Liver (tissue), 9 donors: ENCODE data around the gene EXOG. TPM values are rescaled to one million over a fixed set of nuclear protein-coding genes. Genes with fewer than 3 reads are reported as not detected.

ENCODE experiments used
- DNase-seq: peaks from one replicate; pipeline ENCODE4 v3.0.0-alpha.2; 2017; ENCODE audit warnings: low spot score
- H3K27ac ChIP-seq, 2 donors: one replicate each; pipeline ENCODE4 v1.7.0; 2013; ENCODE audit warnings: inconsistent platforms in 2 of 2, low read length in 2 of 2, control low read depth in 1 of 2, low read depth in 1 of 2, mild to moderate bottlenecking in 1 of 2
- H3K27me3 ChIP-seq, 4 donors: one replicate each; pipeline versions ENCODE4 v1.6.1 to v1.7.0; 2013; ENCODE audit warnings: low read length in 3 of 4, inconsistent platforms in 1 of 4, mild to moderate bottlenecking in 1 of 4, moderate library complexity in 1 of 4; ENCODE audit not compliant: control insufficient read depth in 4 of 4, insufficient read depth in 4 of 4
- H3K36me3 ChIP-seq, 4 donors: one replicate each; pipeline versions ENCODE4 v1.6.1 to v1.7.0; 2013; ENCODE audit warnings: low read length in 3 of 4, mild to moderate bottlenecking in 3 of 4, low read depth in 1 of 4, moderate library complexity in 1 of 4; ENCODE audit not compliant: control insufficient read depth in 4 of 4, insufficient read depth in 3 of 4
- H3K4me1 ChIP-seq, 4 donors: one replicate each; pipeline versions ENCODE4 v1.6.1 to v1.7.0; 2013; ENCODE audit warnings: low read length in 3 of 4, mild to moderate bottlenecking in 3 of 4, moderate library complexity in 1 of 4; ENCODE audit not compliant: control insufficient read depth in 4 of 4, insufficient read depth in 4 of 4
- H3K4me3 ChIP-seq, 3 donors: one replicate each; pipeline versions ENCODE4 v1.6.1 to v1.7.0; 2013; ENCODE audit warnings: low read length in 3 of 3, control low read depth in 1 of 3, low read depth in 1 of 3, mild to moderate bottlenecking in 1 of 3
- H3K9ac ChIP-seq, 2 donors: one replicate each; pipeline ENCODE4 v1.7.0; 2013; ENCODE audit warnings: low read length in 2 of 2, mild to moderate bottlenecking in 2 of 2, moderate library complexity in 2 of 2, control low read depth in 1 of 2, low read depth in 1 of 2
- H3K9me3 ChIP-seq, 4 donors: one replicate each; pipeline versions ENCODE4 v1.6.1 to v1.7.0; 2013; ENCODE audit warnings: low read length in 3 of 4; ENCODE audit not compliant: control insufficient read depth in 4 of 4
- EGR1 ChIP-seq, 2 donors: IDR thresholded peaks; 2 replicates each; pipeline ENCODE4 v1.6.1; 2016 to 2018; ENCODE audit warnings: antibody characterized with exemption in 2 of 2, low read depth in 2 of 2
- FOXA1 ChIP-seq: IDR thresholded peaks from 2 replicates; pipeline ENCODE4 v1.6.1; 2016; ENCODE audit warnings: antibody characterized with exemption
- FOXA2 ChIP-seq: IDR thresholded peaks from 2 replicates; pipeline ENCODE4 v1.6.1; 2016; ENCODE audit warnings: antibody characterized with exemption
- GABPA ChIP-seq, 2 donors: IDR thresholded peaks in 1 of 2; conservative IDR thresholded peaks in 1 of 2; 2 replicates each; pipeline ENCODE4 v1.6.1; 2016; ENCODE audit warnings: antibody characterized with exemption in 2 of 2, mild to moderate bottlenecking in 1 of 2, moderate library complexity in 1 of 2
- HNF4G ChIP-seq: IDR thresholded peaks from 2 replicates; pipeline ENCODE4 v1.6.1; 2016; ENCODE audit warnings: antibody characterized with exemption
- JUND ChIP-seq, 2 donors: IDR thresholded peaks; 2 replicates each; pipeline ENCODE4 v1.6.1; 2016; ENCODE audit warnings: antibody characterized with exemption in 2 of 2
- NR2F2 ChIP-seq: IDR thresholded peaks from 2 replicates; pipeline ENCODE4 v1.6.1; 2016; ENCODE audit warnings: antibody characterized with exemption
- RXRA ChIP-seq, 2 donors: IDR thresholded peaks; 2 replicates each; pipeline ENCODE4 v1.6.1; 2017 to 2018; ENCODE audit warnings: antibody characterized with exemption in 2 of 2, mild to moderate bottlenecking in 1 of 2
- SP1 ChIP-seq: IDR thresholded peaks from 2 replicates; pipeline ENCODE4 v1.6.1; 2018; ENCODE audit warnings: antibody characterized with exemption, mild to moderate bottlenecking
- TAF1 ChIP-seq: conservative IDR thresholded peaks from 2 replicates; pipeline ENCODE4 v1.6.1; 2016; ENCODE audit warnings: antibody characterized with exemption, mild to moderate bottlenecking
- ZBTB33 ChIP-seq: IDR thresholded peaks from 2 replicates; pipeline ENCODE4 v1.6.1; 2016; ENCODE audit warnings: antibody characterized with exemption
- WGBS: extraction: QIAGEN DNeasy Blood & Tissue Kit; methylation state at CpG from one replicate; pipeline ENCODE4 v1.1.7; 2013; 5-methylcytosine and 5-hydroxymethylcytosine counted together
- polyA plus RNA-seq, 2 donors: library from polyadenylated mRNA; stranded (reverse) in 1 of 2; unstranded in 1 of 2; fragments of 200-250 nt in 1 of 2; fragments of >200 nt in 1 of 2; fragmentation: Nextera tagmentation in 1 of 2; extraction: Ambion mirVana in 1 of 2; gene quantifications; one replicate each; pipeline versions ENCODE4 v1.2.1 to v1.2.3, GENCODE V29; 2013 to 2015
- total RNA-seq, 2 donors: library from RNA; depleted of rRNA; stranded (reverse); fragments of >200 nt; gene quantifications; one replicate each; pipeline ENCODE4 v1.2.3, GENCODE V29; 2014
- TF ChIP-seq, protein P1 (sequence below): fragments of 150-350 bp; IDR thresholded peaks from 2 replicates; pipeline ENCODE4 v1.5.1; 2017; ENCODE audit warnings: improper control_type of control experiment, low read depth, low read length; ENCODE audit not compliant: missing input control
- TF ChIP-seq, protein P2 (sequence below): IDR thresholded peaks from 2 replicates; pipeline ENCODE4 v1.6.1; 2016; ENCODE audit warnings: antibody characterized with exemption
- TF ChIP-seq, protein P3 (sequence below): IDR thresholded peaks from 2 replicates; pipeline ENCODE4 v1.6.1; 2016; ENCODE audit warnings: antibody characterized with exemption, mild to moderate bottlenecking
- donor health status: healthy.
- donor health status: healthy.
- donor health status: healthy.
- donor health status: healthy.
- donor health status: healthy.

EXOG gene
- total and polyA plus RNA-seq, 4 donors = 2.1 to 4.4 (median 3.9) TPM

- no peak for TF ChIP-seq TAF1
- TF ChIP-seq RXRA (IDR thresholded peaks at IDR 0.05) = no peak
- TF ChIP-seq FOXA1 = no peak
- TF ChIP-seq EGR1 (IDR thresholded peaks at IDR 0.05; ENCODE audit: low read depth in 2 of 2) = no peak
- no peak for TF ChIP-seq HNF4G
These were observed 65.0 kb downstream of the EXOG start (continued) for GRCh38 chr3:38560996-38561717.

- no peaks in the 10 kb centered on the region for H3K27me3 ChIP-seq
- no peak overlapping the region for H3K9ac ChIP-seq
- no peak overlapping the region for H3K27ac ChIP-seq
- WGBS = 77% methylated on average over 10 of the region's 10 CpGs
- H3K9me3 ChIP-seq = no peaks in the 10 kb centered on the region
- no peak for DNase-seq
- no peak overlapping the region for H3K4me3 ChIP-seq
- H3K4me1 ChIP-seq = no peaks in the 10 kb centered on the region
- no peaks in the 10 kb centered on the region for H3K36me3 ChIP-seq
- no peak for TF ChIP-seq HNF4G
- TF ChIP-seq JUND (IDR thresholded peaks at IDR 0.05) = no peak
- no peak for TF ChIP-seq FOXA2
- TF ChIP-seq, protein P1, sequence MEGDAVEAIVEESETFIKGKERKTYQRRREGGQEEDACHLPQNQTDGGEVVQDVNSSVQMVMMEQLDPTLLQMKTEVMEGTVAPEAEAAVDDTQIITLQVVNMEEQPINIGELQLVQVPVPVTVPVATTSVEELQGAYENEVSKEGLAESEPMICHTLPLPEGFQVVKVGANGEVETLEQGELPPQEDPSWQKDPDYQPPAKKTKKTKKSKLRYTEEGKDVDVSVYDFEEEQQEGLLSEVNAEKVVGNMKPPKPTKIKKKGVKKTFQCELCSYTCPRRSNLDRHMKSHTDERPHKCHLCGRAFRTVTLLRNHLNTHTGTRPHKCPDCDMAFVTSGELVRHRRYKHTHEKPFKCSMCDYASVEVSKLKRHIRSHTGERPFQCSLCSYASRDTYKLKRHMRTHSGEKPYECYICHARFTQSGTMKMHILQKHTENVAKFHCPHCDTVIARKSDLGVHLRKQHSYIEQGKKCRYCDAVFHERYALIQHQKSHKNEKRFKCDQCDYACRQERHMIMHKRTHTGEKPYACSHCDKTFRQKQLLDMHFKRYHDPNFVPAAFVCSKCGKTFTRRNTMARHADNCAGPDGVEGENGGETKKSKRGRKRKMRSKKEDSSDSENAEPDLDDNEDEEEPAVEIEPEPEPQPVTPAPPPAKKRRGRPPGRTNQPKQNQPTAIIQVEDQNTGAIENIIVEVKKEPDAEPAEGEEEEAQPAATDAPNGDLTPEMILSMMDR = no peak
- no peak for TF ChIP-seq FOXA1
- TF ChIP-seq NR2F2 = no peak
- no peak for TF ChIP-seq GABPA (IDR thresholded peaks at IDR 0.05 in 1 of 2, conservative IDR thresholded peaks at IDR 0.05 in 1 of 2)
- TF ChIP-seq EGR1 (IDR thresholded peaks at IDR 0.05; ENCODE audit: low read depth in 2 of 2) = no peak
- TF ChIP-seq SP1 = no peak
- TF ChIP-seq, protein P2, sequence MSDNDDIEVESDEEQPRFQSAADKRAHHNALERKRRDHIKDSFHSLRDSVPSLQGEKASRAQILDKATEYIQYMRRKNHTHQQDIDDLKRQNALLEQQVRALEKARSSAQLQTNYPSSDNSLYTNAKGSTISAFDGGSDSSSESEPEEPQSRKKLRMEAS = no peak
- TF ChIP-seq TAF1 = no peak
- TF ChIP-seq ZBTB33 = no peak
- TF ChIP-seq, protein P3, sequence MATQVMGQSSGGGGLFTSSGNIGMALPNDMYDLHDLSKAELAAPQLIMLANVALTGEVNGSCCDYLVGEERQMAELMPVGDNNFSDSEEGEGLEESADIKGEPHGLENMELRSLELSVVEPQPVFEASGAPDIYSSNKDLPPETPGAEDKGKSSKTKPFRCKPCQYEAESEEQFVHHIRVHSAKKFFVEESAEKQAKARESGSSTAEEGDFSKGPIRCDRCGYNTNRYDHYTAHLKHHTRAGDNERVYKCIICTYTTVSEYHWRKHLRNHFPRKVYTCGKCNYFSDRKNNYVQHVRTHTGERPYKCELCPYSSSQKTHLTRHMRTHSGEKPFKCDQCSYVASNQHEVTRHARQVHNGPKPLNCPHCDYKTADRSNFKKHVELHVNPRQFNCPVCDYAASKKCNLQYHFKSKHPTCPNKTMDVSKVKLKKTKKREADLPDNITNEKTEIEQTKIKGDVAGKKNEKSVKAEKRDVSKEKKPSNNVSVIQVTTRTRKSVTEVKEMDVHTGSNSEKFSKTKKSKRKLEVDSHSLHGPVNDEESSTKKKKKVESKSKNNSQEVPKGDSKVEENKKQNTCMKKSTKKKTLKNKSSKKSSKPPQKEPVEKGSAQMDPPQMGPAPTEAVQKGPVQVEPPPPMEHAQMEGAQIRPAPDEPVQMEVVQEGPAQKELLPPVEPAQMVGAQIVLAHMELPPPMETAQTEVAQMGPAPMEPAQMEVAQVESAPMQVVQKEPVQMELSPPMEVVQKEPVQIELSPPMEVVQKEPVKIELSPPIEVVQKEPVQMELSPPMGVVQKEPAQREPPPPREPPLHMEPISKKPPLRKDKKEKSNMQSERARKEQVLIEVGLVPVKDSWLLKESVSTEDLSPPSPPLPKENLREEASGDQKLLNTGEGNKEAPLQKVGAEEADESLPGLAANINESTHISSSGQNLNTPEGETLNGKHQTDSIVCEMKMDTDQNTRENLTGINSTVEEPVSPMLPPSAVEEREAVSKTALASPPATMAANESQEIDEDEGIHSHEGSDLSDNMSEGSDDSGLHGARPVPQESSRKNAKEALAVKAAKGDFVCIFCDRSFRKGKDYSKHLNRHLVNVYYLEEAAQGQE = no peak
These were observed 65.8 kb downstream of the EXOG start for GRCh38 chr3:38561746-38562466.
